Transverse colon (tissue), 3 donors: ENCODE results near the gene OR10G8.

Experiments used
- CTCF ChIP-seq, 5 experiments: fragments of 200-600 bp in 3 of 5; fragments of 450-650 bp in 2 of 5; sonication (generic) in 3 of 5; IDR thresholded peaks; 1 replicate in 2 of 5; 2 replicates in 3 of 5; pipeline ENCODE4 v1.5.1; 2016 to 2017; ENCODE audit warnings: antibody characterized with exemption in 5 of 5, inconsistent platforms in 3 of 5, mild to moderate bottlenecking in 2 of 5, moderate library complexity in 1 of 5
- POLR2A ChIP-seq: fragments of 450-650 bp; IDR thresholded peaks from one replicate; pipeline ENCODE4 v1.6.1; 2016; ENCODE audit warnings: antibody characterized with exemption, mild to moderate bottlenecking, moderate library complexity

GRCh38 chr11:124072147-124072546 is 45.5 kb downstream of the OR10G8 start:
- TF ChIP-seq CTCF (IDR thresholded peaks at IDR 0.05) (no peak), POLR2A (no peak)
